Bone marrow (tissue), 2 donors: ENCODE results near the gene STIMATE.

ENCODE experiments used
- DNase-seq, 2 donors: peaks; one replicate each; lab custom pipeline; 2025; lab: John Stamatoyannopoulos, UW

STIMATE gene

DNA sequence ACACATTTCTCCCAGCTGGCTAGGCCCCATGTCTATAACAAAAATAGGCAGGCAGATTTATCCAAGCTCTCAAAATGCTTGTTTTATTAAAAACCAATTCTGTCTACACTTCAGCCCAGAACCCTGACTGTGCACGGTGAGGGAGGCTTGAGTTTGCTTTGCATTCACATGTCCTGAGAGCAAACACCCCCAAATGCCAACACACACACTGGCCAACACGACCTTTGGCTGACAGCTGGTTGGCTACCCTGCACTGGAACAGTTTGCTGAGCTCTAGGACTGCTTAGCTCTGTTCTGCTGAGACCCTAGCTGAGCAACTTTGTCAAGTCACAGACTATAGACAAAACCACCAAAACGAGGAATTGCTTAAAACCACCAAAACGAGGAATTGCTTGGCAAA lies 3.6 kb downstream of the STIMATE start:
- DNase-seq: no peak

DNA sequence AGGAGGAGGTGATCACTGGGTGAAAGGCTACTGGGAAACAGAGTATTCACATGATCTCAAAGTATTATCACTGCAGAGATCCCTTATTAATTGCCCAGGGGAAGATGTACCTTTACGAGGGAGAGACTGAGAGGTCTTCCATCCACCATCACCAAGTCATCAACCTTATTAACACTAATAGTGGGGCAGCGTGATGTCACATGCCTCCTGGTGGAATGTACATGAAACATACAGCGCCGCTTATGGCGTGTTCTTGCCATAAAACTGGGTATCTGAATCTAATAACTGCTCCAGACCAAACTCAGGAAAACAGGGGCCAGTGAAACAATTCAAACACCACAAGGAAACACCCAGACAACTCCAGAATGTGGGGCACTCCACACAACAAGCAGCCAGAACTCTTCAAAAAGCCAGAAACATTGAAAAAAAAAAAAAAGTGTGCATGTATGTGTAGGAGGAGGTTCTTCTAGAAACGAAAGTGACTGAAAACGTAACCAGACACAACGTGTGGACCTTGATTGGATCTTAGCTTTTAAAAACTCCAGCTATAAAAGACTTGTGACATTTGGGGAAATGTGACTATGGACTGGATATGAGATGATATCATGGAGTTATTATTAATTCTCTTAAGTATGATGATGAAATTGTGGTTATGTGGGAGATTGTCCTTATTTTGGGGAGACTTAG lies 4.6 kb downstream of the STIMATE start:
- no peak for DNase-seq

DNA sequence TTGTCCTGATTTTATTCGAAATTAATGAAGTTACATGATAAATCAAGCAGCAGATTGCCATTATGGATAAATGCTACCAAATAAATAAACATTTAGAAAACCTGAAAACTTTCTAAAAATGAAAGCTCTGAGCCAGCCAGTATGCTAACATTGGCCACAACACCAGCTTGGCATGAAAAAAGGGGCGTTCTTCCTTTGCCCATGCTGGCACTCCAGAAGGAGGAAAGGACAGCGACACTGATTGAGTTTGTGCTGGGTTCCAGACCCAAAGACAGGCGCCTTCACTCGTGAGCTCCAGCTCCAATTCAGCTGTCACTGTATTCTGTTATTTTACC lies 5.1 kb downstream of the STIMATE start:
- no peak for DNase-seq

GRCh38 chr3:52891615-52892081 lies 5.7 kb downstream of the STIMATE start:
- DNase-seq: peak in 1 of 2 donors; percentile 70

GRCh38 chr3:52891164-52891563 lies 6.2 kb downstream of the STIMATE start:
- no peak for DNase-seq

GRCh38 chr3:52890735-52891134 lies 6.6 kb downstream of the STIMATE start:
- DNase-seq: no peak

DNA sequence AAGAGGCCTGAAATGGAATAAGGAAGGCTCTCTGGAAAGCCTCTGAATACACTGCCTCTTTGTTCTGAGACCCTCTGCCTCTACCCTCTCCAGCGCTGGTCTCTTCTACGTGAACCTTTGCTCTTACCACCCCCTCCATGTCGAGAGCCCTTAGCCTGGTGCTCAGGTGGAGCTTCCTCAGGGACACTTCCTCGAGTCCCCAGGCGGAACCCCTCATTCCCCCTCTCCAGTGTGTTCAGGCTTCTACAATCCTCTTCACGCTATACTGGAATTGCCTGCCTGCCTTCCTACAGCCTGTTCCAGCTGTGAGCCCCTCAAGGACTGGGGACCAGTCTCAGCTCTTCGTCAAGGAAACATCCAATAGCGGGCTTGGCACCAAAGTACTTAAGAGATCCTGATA lies 7.4 kb downstream of the STIMATE start:
- no peak for DNase-seq

- no peak for DNase-seq
Observed at GRCh38 chr3:52887166-52887565, 10.2 kb downstream of the STIMATE start.

DNA sequence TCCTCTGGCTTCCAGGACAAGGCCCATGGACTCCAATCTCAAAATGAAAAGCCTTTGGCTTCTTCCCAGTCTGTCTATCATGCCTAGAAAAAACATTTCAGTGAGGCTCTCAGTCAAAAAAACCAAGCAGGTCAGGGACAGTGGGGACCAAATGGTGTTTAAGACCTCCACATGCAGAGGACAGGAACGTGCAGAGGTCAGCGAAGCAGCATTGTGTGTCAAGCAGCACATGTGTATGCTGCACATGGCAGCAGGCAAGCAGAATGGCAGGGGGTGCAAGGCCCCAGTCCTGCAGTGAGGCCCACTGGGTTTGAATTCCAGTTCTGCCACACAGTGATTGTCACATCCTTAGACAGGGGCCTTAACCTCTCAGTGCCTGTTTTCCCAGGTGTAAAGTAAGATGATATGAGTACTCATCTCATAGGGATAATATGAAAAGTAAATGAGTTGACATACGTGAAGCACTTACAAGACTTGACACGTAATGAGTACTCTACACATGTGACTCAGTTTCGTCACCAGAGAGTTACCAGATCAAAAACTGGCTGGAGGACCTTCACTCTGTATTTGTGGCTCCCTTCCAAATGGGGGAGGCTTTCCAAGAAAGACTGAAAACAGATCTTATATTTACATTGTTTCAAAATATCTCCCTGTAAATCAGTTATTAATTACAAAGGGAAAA lies 11.2 kb downstream of the STIMATE start:
- no peak for DNase-seq

DNA sequence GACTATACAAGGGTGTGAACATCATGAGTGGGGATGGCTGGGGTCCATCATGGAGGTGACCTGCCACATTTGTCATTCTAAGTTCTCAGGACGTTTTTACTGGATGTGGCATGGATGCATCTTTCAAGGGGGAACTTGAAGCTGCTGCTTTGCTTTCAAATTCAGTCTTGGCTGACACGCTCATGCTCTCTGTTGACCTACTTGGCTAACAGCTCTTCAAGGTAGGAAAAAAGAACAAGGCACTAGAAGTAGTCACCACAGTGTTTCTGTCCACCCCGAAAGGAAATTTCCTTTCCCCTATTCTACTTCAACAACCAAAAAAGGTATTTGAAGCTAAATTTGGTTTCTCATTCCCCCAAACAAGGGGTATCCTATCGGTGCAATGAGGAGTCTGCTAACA lies 15.0 kb downstream of the STIMATE start:
- DNase-seq: no peak

DNA sequence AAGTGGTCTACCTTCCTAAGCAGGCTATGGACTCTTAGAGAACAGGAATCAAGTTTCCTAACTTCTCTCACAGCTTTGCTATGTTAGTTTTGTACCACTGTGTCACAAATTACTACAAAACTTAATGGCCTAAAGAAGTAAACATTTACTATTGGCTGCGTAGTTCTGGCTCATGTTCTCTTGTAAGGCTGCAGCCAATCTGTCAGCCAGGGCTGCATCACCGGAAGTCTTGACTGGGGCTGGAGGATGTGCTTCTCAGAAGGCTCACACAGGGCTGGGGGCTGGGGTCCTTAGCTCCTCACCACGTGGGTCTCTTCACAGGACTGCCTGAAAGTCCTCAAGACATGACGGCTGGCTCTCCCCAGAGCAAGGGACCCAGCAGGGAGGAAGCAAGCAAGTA lies 15.5 kb downstream of the STIMATE start:
- no peak for DNase-seq

DNA sequence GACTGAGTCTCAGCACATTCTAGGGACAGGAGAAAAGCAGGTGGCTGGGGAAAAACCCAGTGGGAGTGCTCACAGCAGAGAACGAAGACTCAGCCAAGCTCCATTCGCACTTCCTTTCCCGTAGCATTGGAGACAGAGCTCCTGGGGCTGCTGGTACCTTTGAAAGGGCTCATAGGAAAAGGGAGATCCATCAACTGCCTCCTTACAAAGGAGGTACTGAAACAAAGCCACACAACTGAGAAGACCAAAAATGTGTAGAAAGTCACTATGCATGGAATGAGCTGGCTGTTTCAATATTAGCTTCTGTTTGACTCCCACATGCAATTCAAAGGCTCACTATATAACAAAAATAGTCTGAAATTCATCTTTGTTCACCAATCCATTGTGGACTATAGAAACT lies 16.9 kb downstream of the STIMATE start:
- no peak for DNase-seq

DNA sequence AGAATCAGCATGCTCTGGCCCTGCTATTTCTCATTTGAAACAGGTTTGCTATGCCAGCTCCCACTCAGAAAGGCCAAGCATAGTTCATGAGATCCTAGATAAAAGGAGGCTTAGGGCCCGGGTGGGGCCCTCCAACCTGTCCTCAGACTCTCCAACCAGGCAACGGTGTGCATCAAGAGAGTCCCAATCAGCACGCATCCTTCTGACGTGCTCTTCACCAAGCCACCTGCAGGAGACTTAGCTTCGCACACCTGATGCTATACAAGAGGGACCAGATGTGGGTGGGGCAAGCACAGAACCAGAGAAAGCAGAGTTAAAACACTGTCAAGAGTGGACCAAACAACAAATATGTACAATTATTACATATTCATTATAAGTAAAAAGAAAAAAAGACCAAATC lies 17.3 kb downstream of the STIMATE start:
- no peak for DNase-seq

DNA sequence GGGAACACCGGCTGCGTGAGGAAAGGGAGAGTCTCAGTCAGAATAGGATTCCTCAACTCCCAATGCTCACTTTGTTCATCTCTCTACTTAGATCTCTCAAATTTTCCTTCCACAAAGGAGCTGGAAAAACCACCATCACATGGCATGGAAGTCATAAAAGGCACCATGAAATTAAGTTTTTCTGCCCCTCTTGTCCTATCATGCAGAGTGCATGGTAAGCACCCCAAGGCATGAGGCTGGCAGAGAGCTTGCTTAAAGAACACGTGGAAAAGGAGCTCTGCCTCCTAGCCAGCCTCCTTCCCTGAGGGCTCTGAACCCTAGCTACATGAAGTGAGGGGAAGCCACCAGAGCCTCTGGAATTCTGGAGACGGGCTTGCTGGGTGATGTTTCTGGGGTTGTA lies 17.8 kb downstream of the STIMATE start:
- no peak for DNase-seq

DNA sequence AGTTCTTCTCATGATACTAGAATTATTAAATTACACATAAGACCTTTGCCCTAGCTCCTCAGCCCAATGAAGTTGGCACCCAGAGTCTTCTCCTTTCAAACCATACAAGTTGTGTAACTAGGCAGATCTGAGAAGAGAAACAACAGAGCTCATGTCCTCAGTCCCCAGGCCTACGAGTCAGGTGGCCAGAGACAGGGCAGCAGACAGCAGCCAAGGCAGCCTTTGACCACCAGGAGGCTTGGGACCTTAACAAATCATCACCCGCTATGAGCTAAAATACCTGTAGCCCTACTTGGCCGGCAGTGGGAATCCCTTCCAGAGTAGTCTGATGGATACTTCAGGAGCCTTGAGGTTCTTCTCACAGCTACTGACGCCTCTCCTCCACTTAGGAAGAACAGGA lies 18.3 kb downstream of the STIMATE start:
- DNase-seq: no peak

GRCh38 chr3:52877085-52877484 lies 20.3 kb downstream of the STIMATE start:
- DNase-seq: no peak

DNA sequence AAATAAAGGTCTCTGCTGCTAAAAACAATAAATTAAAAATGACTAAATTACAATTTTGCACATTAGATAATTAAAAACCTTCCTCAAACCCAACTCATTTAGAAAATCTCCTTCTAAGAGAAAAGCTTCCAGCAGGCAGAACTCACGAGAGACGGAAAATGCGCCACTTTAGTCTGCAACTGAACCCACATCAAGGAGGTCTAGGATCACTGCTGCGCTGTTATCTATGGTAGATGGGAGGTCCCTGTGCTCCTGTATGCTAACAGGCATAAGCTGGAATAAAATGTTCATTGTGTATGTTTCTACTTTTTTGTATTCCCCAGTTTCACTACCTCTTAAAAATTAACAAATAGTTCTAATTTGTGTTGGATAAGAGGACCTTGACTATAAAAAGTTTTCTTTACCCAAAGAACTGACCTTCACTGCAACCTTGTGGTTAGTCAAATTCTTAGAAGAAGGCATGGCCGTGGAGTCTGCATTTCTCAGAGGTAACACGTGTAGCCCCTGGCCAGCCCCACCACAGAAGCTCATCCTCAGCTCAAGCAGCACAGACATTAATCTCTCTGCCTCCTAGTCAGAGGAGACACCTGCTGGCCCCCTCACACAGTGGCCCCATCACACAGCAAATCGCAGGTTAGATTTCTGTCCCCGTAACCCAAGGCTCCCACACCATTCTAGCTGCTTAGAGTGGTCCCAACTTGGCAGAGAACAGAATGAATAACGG lies 22.3 kb downstream of the STIMATE start:
- no peak for DNase-seq

DNA sequence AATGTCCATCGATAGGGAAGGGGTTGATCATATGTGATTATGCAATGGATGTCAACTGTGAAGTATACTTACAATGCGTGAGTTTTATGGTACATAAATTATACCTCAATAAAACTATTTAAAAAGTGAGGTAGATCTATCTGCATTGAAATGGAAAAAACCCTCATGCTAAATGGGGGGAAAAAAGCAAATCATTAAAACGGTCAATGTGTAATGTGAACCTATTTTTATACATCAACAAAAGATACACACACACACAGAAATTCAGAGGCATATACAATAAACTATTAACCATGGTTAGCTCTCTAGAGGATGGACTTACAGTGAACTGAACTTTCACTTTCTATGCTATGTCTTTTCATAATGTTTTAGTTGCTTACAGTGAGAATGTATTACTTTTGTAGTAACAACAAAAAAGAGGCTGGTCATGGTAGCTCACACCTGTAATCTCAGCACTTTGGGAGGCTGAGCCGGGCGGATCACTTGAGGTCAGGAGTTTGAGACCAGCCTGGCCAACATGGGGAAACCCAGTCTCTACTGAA lies 23.1 kb downstream of the STIMATE start:
- DNase-seq: no peak

GRCh38 chr3:52873433-52874159 lies 23.8 kb downstream of the STIMATE start:
- DNase-seq: no peak

GRCh38 chr3:52872245-52872644 lies 25.1 kb downstream of the STIMATE start:
- DNase-seq: no peak

GRCh38 chr3:52871761-52872160 lies 25.6 kb downstream of the STIMATE start:
- DNase-seq: no peak

- DNase-seq: no peak
Observed at GRCh38 chr3:52870471-52870870, 26.9 kb downstream of the STIMATE start.
